ENCODE data around the gene CYP21A2. TPM values are rescaled to one million over a fixed set of nuclear protein-coding genes. Genes with fewer than 3 reads are reported as not detected.
A peak's percentile ranks its signal among the peaks of the same experiment; 100 is the strongest.

CYP21A2 gene
- total RNA-seq, 4 donors from 2014 or later, result 0.27 to 3.9 (median 0.88) TPM; not detected in 1

GRCh38 chr6:32081168-32081990, 43.2 kb downstream of the CYP21A2 start:
- intact Hi-C loops (cut with DNase I; ENCODE audit: low total_unique reads), result no loop called here
- no peak overlapping the region for H3K4me3 ChIP-seq (ENCODE audit: low read depth, poor library complexity, severe bottlenecking)
- WGBS, 2 donors, result 44 to 46% methylated on average over 20 to 22 of the region's 22 CpGs
- TF ChIP-seq CTCF (IDR thresholded peaks at IDR 0.05), result no peak
- no peak for TF ChIP-seq POLR2A (IDR thresholded peaks at IDR 0.05)
- DNase-seq (ENCODE audit: low spot score in 2 of 2), result peak; percentile 48 to 95

DNA sequence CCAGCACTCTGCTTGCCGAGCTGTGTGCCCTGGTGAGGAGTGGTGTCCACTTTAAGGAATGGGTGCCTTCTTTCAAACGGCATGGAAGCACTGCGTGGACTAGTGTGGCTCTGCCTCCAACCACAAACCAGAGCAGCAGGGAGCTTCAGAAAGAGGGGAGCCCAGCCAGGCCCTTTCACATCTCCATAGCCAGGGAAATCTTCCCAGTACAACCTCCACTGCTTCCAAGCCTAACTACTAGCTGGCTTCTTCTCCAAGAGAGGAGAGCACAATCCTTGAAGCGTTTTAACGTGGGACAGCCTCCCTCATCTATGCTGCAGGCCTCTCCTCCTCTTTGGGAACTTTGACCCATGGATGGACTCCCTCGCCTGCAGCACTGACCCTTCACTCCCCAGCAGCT, 44.3 kb downstream of the CYP21A2 start:
- 52 to 55% methylated on average over 6 of the region's 6 CpGs for WGBS, 2 donors
- TF ChIP-seq CTCF (IDR thresholded peaks at IDR 0.05) (no peak), POLR2A (IDR thresholded peaks at IDR 0.05) (no peak)
- intact Hi-C loops (cut with DNase I; ENCODE audit: low total_unique reads), result no loop called here

DNA sequence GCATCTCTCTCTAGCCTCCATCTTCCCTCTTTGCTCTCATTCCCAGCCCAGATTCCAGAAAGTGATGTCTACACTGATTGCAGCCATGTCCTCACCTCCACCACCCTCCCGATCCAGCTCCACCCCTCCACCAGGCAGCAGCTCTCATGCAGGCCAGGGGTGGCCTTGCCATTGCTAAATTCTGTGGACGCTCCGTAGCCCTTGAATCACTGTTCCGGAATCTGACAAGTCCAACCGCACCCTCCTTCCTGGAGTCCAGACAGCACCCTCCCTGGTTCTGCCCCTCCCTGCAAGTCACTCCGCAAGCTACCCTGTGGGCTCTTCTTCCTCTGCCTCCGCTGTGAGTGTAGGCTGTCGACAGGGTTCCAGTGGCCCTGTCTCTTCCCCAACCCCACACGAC, 44.7 kb downstream of the CYP21A2 start:
- peak; percentile 84 to 94 for DNase-seq (ENCODE audit: low spot score in 2 of 2)
- intact Hi-C loops (cut with DNase I; ENCODE audit: low total_unique reads), result no loop called here
- H3K4me3 ChIP-seq (ENCODE audit: low read depth, poor library complexity, severe bottlenecking), result no peak overlapping the region
- TF ChIP-seq CTCF (IDR thresholded peaks at IDR 0.05) (no peak), POLR2A (IDR thresholded peaks at IDR 0.05) (no peak)
- 40 to 43% methylated on average over 9 of the region's 9 CpGs for WGBS, 2 donors

More for the DNA sequence above, 44.3 kb downstream of the CYP21A2 start:
- no peak for DNase-seq (ENCODE audit: low spot score in 2 of 2)
- H3K4me3 ChIP-seq (ENCODE audit: low read depth, poor library complexity, severe bottlenecking), result no peak overlapping the region

DNA sequence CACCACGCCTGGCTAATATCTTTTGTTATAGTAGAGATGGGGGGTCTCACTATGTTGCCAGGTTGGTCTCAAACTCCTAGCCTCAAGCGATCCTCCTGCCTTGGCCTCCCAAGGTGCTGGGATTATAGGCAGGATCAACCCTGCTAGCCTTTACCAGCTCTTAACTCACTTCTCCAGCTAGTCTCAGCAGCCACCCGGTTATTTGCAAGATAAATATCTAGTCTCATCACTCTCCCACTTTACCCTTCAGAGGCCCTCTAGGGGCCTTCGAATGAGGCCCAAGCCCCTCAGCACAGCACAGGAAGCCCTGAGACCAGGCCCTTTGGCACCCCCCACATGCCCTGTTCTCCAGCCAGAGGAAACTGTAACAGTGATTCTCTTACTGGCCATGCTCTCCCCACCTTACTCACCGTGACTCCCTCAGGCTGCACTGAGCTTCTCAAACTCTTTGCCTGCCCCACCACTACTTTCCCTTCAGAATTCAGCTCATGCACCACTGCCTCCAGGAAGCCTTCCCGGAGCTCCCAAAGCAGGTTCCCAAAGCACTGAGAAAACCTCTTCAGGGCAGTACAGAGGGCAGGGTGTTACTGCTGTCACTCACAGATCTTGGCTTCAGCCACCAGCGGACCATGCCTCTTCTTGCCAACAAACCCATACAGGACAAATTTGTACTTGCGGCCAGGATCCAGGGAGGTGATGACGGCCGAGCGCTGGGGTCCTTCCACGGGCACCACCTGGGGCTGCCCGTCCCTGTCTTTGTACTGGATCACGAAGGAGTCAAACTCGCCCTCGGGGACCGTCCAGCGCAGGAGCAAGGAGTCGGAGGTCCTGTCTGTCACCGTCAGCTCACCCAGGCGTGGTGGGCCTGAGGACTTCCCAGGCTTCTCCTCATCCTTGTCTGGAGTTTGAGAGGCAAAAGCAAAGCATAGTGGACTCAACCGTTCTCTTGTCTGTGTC, 45.9 kb downstream of the CYP21A2 start:
- intact Hi-C loops (cut with DNase I; ENCODE audit: low total_unique reads), result no loop called here
- DNase-seq (ENCODE audit: low spot score in 2 of 2), result no peak
- 92 to 95% methylated on average over 22 of the region's 22 CpGs for WGBS, 2 donors
- no peak for TF ChIP-seq CTCF (IDR thresholded peaks at IDR 0.05)
- H3K4me3 ChIP-seq (ENCODE audit: low read depth, poor library complexity, severe bottlenecking), result no peak overlapping the region

- WGBS, 2 donors, result 96% methylated on average over 2 of the region's 2 CpGs
- intact Hi-C loops (cut with DNase I; ENCODE audit: low total_unique reads), result no loop called here
- TF ChIP-seq POLR2A (IDR thresholded peaks at IDR 0.05), result no peak
- TF ChIP-seq CTCF (IDR thresholded peaks at IDR 0.05), result no peak
- DNase-seq (ENCODE audit: low spot score in 2 of 2), result no peak
- H3K4me3 ChIP-seq (ENCODE audit: low read depth, poor library complexity, severe bottlenecking), result no peak overlapping the region
These were observed 46.6 kb downstream of the CYP21A2 start for GRCh38 chr6:32084780-32085179.
